ENCODE results near the gene WAC.
A peak's percentile ranks its signal among the peaks of the same experiment; 100 is the strongest.
"Not testable (repeated sequence)": the region's sequence is repeated elsewhere in the genome, so short reads cannot be mapped to it uniquely, and the experiment has no call there.

Gene WAC

DNA sequence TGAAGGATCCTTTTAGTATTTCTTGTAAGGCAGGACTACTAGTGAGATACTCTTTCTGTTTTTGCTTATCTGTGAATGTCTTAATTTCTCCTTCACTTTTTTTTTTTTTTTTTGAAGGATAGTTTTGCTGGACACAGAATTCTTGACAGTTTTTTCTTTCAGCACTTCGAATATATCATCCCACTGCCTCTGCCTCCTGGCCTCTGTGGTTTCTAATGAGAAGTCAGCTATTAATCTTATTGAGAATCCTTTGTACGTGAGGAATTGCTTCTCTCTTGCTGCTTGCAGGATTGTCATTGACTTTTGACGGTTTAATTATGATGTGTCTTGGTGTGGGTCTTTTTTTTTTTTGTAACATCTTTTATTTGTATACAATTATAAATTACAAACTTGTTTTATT is 12.6 kb upstream of the WAC start:
- no peaks in the 10 kb centered on the region for H3K79me2 ChIP-seq
- H3K4me3 ChIP-seq (ENCODE audit: low read depth, low read length) = no peak overlapping the region
- no peaks in the 10 kb centered on the region for H3K36me3 ChIP-seq (ENCODE audit: control insufficient read depth, insufficient read depth, low read length)
- H2AFZ ChIP-seq = no peak overlapping the region
- no peak overlapping the region for H3K4me2 ChIP-seq (ENCODE audit: low read length)
- H3K4me1 ChIP-seq = no peaks in the 10 kb centered on the region
- H3K9me3 ChIP-seq (ENCODE audit: control insufficient read depth, low read length) = no peaks in the 10 kb centered on the region
- H3K9ac ChIP-seq = no peak overlapping the region
- no peaks in the 10 kb centered on the region for H3K27me3 ChIP-seq (ENCODE audit: control insufficient read depth, insufficient read depth, low read length)
- TF ChIP-seq, protein P1, sequence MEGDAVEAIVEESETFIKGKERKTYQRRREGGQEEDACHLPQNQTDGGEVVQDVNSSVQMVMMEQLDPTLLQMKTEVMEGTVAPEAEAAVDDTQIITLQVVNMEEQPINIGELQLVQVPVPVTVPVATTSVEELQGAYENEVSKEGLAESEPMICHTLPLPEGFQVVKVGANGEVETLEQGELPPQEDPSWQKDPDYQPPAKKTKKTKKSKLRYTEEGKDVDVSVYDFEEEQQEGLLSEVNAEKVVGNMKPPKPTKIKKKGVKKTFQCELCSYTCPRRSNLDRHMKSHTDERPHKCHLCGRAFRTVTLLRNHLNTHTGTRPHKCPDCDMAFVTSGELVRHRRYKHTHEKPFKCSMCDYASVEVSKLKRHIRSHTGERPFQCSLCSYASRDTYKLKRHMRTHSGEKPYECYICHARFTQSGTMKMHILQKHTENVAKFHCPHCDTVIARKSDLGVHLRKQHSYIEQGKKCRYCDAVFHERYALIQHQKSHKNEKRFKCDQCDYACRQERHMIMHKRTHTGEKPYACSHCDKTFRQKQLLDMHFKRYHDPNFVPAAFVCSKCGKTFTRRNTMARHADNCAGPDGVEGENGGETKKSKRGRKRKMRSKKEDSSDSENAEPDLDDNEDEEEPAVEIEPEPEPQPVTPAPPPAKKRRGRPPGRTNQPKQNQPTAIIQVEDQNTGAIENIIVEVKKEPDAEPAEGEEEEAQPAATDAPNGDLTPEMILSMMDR (IDR thresholded peaks at IDR 0.05) = no peak
- no peak overlapping the region for H3K27ac ChIP-seq

DNA sequence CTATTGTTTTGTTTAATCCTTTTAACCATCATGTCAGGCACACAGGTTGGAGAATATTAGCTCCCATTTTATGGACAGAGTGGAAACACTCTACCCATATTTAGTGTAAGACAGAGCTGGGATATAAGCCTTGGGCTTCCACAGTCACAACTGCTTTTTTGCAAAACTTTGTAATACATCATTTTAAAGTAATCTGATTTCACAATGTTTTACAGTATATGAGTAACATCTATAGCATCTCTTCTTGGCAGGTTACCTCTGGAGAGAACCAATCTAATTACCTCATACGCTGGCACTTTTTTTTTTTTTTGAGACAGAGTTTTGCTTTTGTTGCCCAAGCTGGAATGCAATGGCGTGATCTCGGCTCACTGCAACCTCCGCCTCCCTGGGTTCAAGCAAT is 12.1 kb upstream of the WAC start:
- H3K27ac ChIP-seq; H3K9ac ChIP-seq; H3K4me3 ChIP-seq (ENCODE audit: low read depth, low read length); H3K4me2 ChIP-seq (ENCODE audit: low read length); H3K36me3 ChIP-seq (ENCODE audit: control insufficient read depth, insufficient read depth, low read length); H2AFZ ChIP-seq; H3K4me1 ChIP-seq; H3K9me3 ChIP-seq (ENCODE audit: control insufficient read depth, low read length); H3K79me2 ChIP-seq; H3K27me3 ChIP-seq (ENCODE audit: control insufficient read depth, insufficient read depth, low read length): not testable (repeated sequence)

DNA sequence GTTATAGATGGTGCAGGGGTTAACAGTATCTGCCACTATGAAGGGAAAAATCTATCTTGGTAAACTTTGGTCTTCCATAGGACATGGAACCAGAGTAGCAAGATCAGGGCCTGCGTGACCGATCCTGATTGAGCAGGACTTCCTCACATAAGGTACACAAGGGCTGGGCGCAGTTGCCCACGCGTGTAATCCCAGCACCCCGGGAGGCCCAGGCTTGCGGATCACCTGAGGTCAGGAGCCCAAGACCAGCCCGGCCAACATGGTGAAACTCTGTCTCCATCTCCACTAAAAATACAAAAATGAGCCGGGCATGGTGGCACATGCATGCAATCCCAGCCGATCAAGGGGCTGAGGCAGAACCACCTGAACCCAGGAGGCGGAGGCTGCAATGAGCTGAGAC is 11.0 kb upstream of the WAC start:
- H3K9me3 ChIP-seq (ENCODE audit: control insufficient read depth, low read length); H3K79me2 ChIP-seq: not testable (repeated sequence)

GRCh38 chr10:28523725-28524252 is 9.1 kb upstream of the WAC start:
- TF ChIP-seq, protein P1 (IDR thresholded peaks at IDR 0.05) = no peak
- Histone ChIP-seq H3K4me2 (ENCODE audit: low read length) (no peak overlapping the region), H3K27ac (no peak overlapping the region), H3K79me2 (peaks cover 2% of the 10 kb centered on the region), H3K36me3 (ENCODE audit: control insufficient read depth, insufficient read depth, low read length) (no peaks in the 10 kb centered on the region), H3K4me1 (no peaks in the 10 kb centered on the region), H3K27me3 (ENCODE audit: control insufficient read depth, insufficient read depth, low read length) (no peaks in the 10 kb centered on the region), H2AFZ (no peak overlapping the region), H3K9ac (no peak overlapping the region), H3K4me3 (ENCODE audit: low read depth, low read length) (no peak overlapping the region), H3K9me3 (ENCODE audit: control insufficient read depth, low read length) (no peaks in the 10 kb centered on the region)

More for the DNA sequence above, 11.0 kb upstream of the WAC start:
- H3K9ac ChIP-seq; H2AFZ ChIP-seq; H3K4me2 ChIP-seq (ENCODE audit: low read length); H3K4me3 ChIP-seq (ENCODE audit: low read depth, low read length); H3K4me1 ChIP-seq; H3K27me3 ChIP-seq (ENCODE audit: control insufficient read depth, insufficient read depth, low read length); H3K27ac ChIP-seq; H3K36me3 ChIP-seq (ENCODE audit: control insufficient read depth, insufficient read depth, low read length): not testable (repeated sequence)

DNA sequence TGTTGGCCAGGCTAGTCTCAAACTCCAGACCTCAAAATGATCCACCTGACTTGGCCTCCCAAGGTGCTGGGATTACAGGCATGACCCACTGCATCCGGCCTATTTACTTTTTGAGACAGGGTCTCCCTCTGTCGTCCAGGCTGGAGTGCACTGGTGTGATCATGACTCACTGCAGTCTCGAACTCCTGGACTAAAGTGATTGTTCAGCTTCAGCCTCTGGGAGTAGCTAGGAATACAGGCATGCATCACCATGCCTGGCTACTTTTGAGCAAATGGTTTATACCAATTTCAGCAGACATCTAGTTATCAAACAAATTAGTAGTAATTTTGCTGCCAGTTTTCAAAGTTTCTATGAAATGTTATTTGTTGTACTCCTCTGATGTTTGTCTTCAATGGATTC is 2.2 kb upstream of the WAC start:
- H3K27ac ChIP-seq = no peak overlapping the region
- H3K27me3 ChIP-seq (ENCODE audit: control insufficient read depth, insufficient read depth, low read length) = no peaks in the 10 kb centered on the region
- TF ChIP-seq, protein P1 (IDR thresholded peaks at IDR 0.05) = no peak
- no peak overlapping the region for H3K4me3 ChIP-seq (ENCODE audit: low read depth, low read length)
- H3K4me1 ChIP-seq = peaks cover 10% of the 10 kb centered on the region
- no peak overlapping the region for H3K4me2 ChIP-seq (ENCODE audit: low read length)
- no peaks in the 10 kb centered on the region for H3K9me3 ChIP-seq (ENCODE audit: control insufficient read depth, low read length)
- no peak overlapping the region for H3K9ac ChIP-seq
- peaks cover 9% of the 10 kb centered on the region for H3K79me2 ChIP-seq
- no peak overlapping the region for H2AFZ ChIP-seq
- no peaks in the 10 kb centered on the region for H3K36me3 ChIP-seq (ENCODE audit: control insufficient read depth, insufficient read depth, low read length)

GRCh38 chr10:28533186-28533564 is 257 bp downstream of the WAC start:
- H3K4me1 ChIP-seq = peaks cover 10% of the 10 kb centered on the region
- H3K27me3 ChIP-seq (ENCODE audit: control insufficient read depth, insufficient read depth, low read length) = no peaks in the 10 kb centered on the region
- no peaks in the 10 kb centered on the region for H3K9me3 ChIP-seq (ENCODE audit: control insufficient read depth, low read length)
- peak overlapping the region; percentile 95 for H3K4me3 ChIP-seq (ENCODE audit: low read depth, low read length)
- peak overlapping the region; percentile 90 for H2AFZ ChIP-seq
- peak overlapping the region; percentile 12 for H3K4me2 ChIP-seq (ENCODE audit: low read length)
- peak overlapping the region; percentile 93 for H3K9ac ChIP-seq
- TF ChIP-seq, protein P1 (IDR thresholded peaks at IDR 0.05) = no peak
- H3K79me2 ChIP-seq = peaks cover 21% of the 10 kb centered on the region
- no peaks in the 10 kb centered on the region for H3K36me3 ChIP-seq (ENCODE audit: control insufficient read depth, insufficient read depth, low read length)
- H3K27ac ChIP-seq = peak overlapping the region; percentile 99

Measured in parathyroid adenoma (tissue), 2 donors.